BLaER1 treated with 17β-estradiol and CSF1 and Interleukin-3, amounts not matched to agents 10 nM and 100 nM (cell line): ENCODE measurements around the gene CACNB3.
A peak's percentile ranks its signal among the peaks of the same experiment; 100 is the strongest.

Source experiments
- H3K27ac ChIP-seq, 11 experiments: shearing (Covaris generic); formaldehyde crosslinking; 2 replicates each; pipeline ENCODE4 v1.8.1; 2022
- H3K27me3 ChIP-seq, 11 experiments: shearing (Covaris generic); formaldehyde crosslinking; 2 replicates each; pipeline ENCODE4 v1.8.1; 2022
- H3K36me3 ChIP-seq, 11 experiments: shearing (Covaris generic); formaldehyde crosslinking; 2 replicates each; pipeline ENCODE4 v1.8.1; 2022
- H3K4me1 ChIP-seq, 10 experiments: shearing (Covaris generic); formaldehyde crosslinking; 2 replicates each; pipeline ENCODE4 v1.8.1; 2022
- H3K4me2 ChIP-seq, 11 experiments: shearing (Covaris generic); formaldehyde crosslinking; 2 replicates each; pipeline ENCODE4 v1.8.1; 2022
- H3K4me3 ChIP-seq, 10 experiments: shearing (Covaris generic); formaldehyde crosslinking; 2 replicates each; pipeline ENCODE4 v1.8.1; 2022
- H3K9ac ChIP-seq, 11 experiments: shearing (Covaris generic); formaldehyde crosslinking; 2 replicates each; pipeline ENCODE4 v1.8.1; 2022
- H3K9me3 ChIP-seq, 11 experiments: shearing (Covaris generic); formaldehyde crosslinking; replicated peaks in 1 of 11; 2 replicates each; pipeline ENCODE4 v1.8.1; 2022
- H4K20me1 ChIP-seq, 11 experiments: shearing (Covaris generic); formaldehyde crosslinking; 2 replicates each; pipeline ENCODE4 v1.8.1; 2022
- Cebpa-rat ChIP-seq, 11 experiments: shearing (Covaris generic); IDR thresholded peaks; 2 replicates each; pipeline ENCODE4 v1.8.1; 2022

Gene CACNB3

DNA sequence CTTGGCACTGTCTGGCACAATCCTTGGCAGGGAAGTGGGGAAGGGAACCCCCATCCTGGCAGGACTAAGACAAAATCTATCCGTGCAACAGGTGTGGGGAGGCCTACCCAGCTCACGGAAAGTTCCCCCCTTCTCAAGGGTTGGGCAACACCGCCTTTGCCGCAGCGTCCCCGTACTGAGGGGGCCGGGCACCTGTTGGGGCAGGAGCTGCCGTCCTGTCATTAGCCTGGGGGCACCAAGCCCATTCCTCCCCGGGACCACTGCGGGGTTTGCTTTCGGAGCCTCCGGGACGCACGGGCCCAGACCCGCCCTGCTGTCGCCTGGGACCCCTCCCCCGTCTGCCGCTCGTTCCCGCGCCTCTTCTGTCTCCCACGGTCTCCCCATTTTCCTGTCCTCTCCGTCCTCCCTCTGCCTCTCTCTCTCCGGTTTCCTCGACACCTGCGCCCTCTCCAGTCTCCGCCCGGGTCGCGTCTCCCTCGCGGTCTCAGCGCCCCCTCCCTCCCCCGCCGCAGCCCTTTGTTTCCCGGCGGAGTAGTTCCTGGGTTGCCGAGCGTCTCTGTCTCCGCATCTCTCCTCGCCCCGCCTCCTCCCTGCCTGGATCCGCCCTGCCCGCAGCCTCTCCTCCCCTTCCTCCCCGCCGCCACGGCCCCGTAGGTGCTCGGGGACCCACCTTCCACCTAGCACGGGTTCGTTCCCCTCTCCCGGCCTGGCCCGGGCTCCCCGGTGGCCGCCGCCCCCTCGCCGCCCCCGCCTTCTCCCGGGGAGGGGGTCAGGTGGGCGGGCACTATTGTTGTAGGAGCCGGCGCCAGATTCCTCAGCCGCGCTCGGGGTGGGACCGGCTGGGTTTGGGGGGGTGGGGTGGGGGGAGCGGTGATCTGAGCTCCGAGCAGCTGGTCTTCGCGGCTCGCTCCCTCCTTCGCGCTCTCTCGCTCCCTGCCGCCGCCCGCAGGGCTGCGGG is at the start of gene CACNB3:
CACNB3 (plus strand) TSS at position 624 of the 958 bp plus-strand sequence. CDS start 434 bp downstream, outside the sequence.
- H3K9ac ChIP-seq: peak within 1 kb of the TSS; percentile 71 to 90 (median 79)
- H3K9me3 ChIP-seq: no peaks in the 10 kb centered on the region
- H3K4me1 ChIP-seq: peaks cover 50 to 61% (median 54%) of the 10 kb centered on the region in 10 experiments
- peak within 1 kb of the TSS; percentile 66 to 85 (median 78) for H3K4me3 ChIP-seq
- peaks cover 0 to 45% (median 23%) of the 10 kb centered on the region in 11 experiments; a peak in 14 of 22 replicates for H4K20me1 ChIP-seq
- H3K4me2 ChIP-seq: peak within 1 kb of the TSS; percentile 93 to 100 (median 99)
- no peak for TF ChIP-seq Cebpa-rat (IDR thresholded peaks at IDR 0.05)
- H3K27ac ChIP-seq: peak within 1 kb of the TSS in 10 of 11 experiments; percentile 16 to 81 (median 78); a peak in 18 of 22 replicates
- no peaks in the 10 kb centered on the region for H3K27me3 ChIP-seq
- H3K36me3 ChIP-seq: peaks cover 2 to 23% (median 2%) of the 10 kb centered on the region in 11 experiments; a peak in 10 of 22 replicates

DNA sequence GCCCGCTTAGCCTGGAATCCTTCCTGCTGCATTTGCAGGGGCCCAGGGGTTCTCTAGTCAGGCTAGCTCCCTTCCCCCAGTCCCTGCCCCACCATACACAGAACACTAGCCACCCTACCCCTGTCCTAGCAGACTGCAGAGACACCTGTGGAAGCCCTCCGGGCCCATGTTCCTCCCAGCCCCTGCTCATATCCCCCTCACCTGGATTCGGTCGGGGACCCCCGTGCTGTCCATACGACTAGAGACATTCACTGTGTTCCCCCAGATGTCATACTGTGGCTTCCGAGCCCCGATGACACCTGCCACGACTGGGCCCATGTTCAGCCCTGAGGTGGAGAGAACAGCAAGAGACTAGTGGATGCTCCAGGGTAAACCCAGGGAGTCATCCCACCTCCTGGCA is 49.6 kb upstream of the CACNB3 start:
- Histone ChIP-seq H3K9me3 (no peaks in the 10 kb centered on the region), H3K36me3 (peaks cover 33 to 87% (median 66%) of the 10 kb centered on the region in 11 experiments), H3K4me1 (peaks cover 40 to 51% (median 47%) of the 10 kb centered on the region in 10 experiments), H3K27me3 (no peaks in the 10 kb centered on the region), H3K4me2 (peak overlapping the region in 4 of 11 experiments; percentile 84 to 93 (median 90); a peak in 5 of 22 replicates), H3K4me3 (no peak overlapping the region), H4K20me1 (no peaks in the 10 kb centered on the region; a peak in 1 of 22 replicates), H3K27ac (peak overlapping the region in 1 of 11 experiments; percentile 14; a peak in 2 of 22 replicates), H3K9ac (no peak overlapping the region)
- TF ChIP-seq Cebpa-rat (IDR thresholded peaks at IDR 0.05): no peak

DNA sequence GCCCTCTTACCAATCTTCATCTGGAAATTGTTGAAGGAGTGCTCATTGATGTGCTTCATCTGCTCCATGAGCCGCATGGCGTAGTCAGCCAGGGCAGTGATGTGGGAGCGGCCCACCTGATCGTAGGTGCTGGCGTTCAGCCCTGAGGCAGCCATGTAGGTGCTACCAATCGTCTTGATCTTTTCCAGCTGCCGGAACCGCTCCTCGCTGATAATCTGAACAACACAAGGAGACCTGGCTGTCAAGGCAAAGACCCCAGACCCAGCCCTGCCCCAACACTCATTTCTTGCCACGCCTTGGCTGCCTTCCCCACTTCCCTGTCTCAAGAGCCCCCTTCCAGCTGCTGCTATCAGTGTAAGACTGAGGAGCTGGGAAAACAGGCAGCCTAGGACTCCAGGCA is 47.5 kb upstream of the CACNB3 start:
- Histone ChIP-seq H4K20me1 (no peaks in the 10 kb centered on the region; a peak in 1 of 22 replicates), H3K9ac (no peak overlapping the region), H3K4me1 (peaks cover 24 to 31% (median 28%) of the 10 kb centered on the region in 10 experiments), H3K9me3 (no peaks in the 10 kb centered on the region), H3K4me2 (no peak overlapping the region), H3K4me3 (no peak overlapping the region), H3K27me3 (no peaks in the 10 kb centered on the region), H3K27ac (no peak overlapping the region), H3K36me3 (peaks cover 49 to 94% (median 85%) of the 10 kb centered on the region in 11 experiments)
- no peak for TF ChIP-seq Cebpa-rat (IDR thresholded peaks at IDR 0.05)

DNA sequence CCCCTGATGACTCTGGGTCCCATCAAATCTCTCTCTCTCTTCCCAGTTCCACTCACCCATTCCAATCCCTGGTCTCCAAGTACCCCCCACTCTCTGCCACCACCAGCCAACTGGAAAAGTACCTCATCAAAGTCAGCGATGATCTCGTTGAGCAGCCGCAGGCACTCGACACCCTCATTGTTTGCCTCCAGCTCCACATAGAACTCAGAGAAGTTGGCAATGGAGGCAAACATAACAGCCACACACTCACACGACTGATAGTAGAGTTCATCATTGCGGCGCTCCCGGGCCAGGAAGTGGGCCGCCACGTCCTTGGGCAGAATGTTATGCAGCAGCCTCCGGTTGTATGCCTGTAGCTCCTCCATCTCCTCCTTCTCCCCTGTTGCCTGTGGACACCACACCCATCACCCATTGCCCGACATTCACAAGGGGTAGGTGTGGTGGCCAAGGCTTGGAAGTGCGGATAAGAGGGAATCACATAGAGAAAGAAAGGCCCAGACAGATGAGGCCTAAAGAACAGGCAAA is 46.6 kb upstream of the CACNB3 start:
- Histone ChIP-seq H3K4me2 (no peak overlapping the region), H3K4me3 (no peak overlapping the region), H3K9me3 (no peaks in the 10 kb centered on the region), H3K4me1 (peaks cover 15 to 22% (median 20%) of the 10 kb centered on the region in 10 experiments), H3K36me3 (peaks cover 52 to 95% (median 91%) of the 10 kb centered on the region in 11 experiments), H4K20me1 (no peaks in the 10 kb centered on the region; a peak in 1 of 22 replicates), H3K27ac (no peak overlapping the region), H3K27me3 (no peaks in the 10 kb centered on the region), H3K9ac (no peak overlapping the region)
- TF ChIP-seq Cebpa-rat (IDR thresholded peaks at IDR 0.05): no peak

DNA sequence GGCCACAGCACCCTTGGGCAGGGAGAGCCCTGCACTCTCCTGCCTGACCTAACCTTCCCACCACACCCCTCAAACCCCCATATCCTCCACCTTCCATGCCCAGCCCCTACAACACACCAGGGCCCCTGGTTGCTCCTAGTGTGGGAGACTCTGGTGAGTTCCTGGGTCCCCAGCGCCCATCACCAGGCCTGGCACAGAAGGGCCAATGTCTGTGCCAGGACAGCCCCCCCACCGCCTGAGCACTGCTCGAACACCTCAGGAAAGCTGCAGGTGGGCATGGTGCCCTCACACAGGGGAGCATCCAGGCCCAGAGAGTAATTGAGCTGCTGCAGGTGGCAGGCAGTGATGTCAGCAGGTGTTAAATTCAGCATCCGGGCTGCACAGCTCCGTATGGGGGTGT is 44.6 kb upstream of the CACNB3 start:
- Histone ChIP-seq H3K27ac (no peak overlapping the region), H3K9ac (no peak overlapping the region), H3K4me1 (peaks cover 2 to 21% (median 13%) of the 10 kb centered on the region in 10 experiments; a peak in 19 of 20 replicates), H4K20me1 (no peaks in the 10 kb centered on the region; a peak in 1 of 22 replicates), H3K4me2 (no peak overlapping the region), H3K27me3 (no peaks in the 10 kb centered on the region), H3K36me3 (peaks cover 47 to 89% (median 86%) of the 10 kb centered on the region in 11 experiments), H3K4me3 (no peak overlapping the region), H3K9me3 (no peaks in the 10 kb centered on the region)
- TF ChIP-seq Cebpa-rat (IDR thresholded peaks at IDR 0.05): no peak

GRCh38 chr12:48774516-48774915 is 43.8 kb upstream of the CACNB3 start:
- H3K4me3 ChIP-seq: no peak overlapping the region
- TF ChIP-seq Cebpa-rat (IDR thresholded peaks at IDR 0.05): no peak
- peak overlapping the region in 1 of 11 experiments; percentile 8; a peak in 1 of 22 replicates for H3K27ac ChIP-seq
- no peaks in the 10 kb centered on the region; a peak in 1 of 22 replicates for H4K20me1 ChIP-seq
- H3K9me3 ChIP-seq: no peaks in the 10 kb centered on the region
- peaks cover 9 to 29% (median 21%) of the 10 kb centered on the region in 10 experiments for H3K4me1 ChIP-seq
- no peaks in the 10 kb centered on the region for H3K27me3 ChIP-seq
- no peak overlapping the region for H3K4me2 ChIP-seq
- H3K36me3 ChIP-seq: peaks cover 47 to 82% (median 79%) of the 10 kb centered on the region in 11 experiments
- no peak overlapping the region for H3K9ac ChIP-seq

- no peak overlapping the region for H3K27ac ChIP-seq
- no peaks in the 10 kb centered on the region for H3K27me3 ChIP-seq
- no peak overlapping the region for H3K9ac ChIP-seq
- H3K4me3 ChIP-seq: no peak overlapping the region
- H3K4me1 ChIP-seq: peaks cover 17 to 37% (median 29%) of the 10 kb centered on the region in 10 experiments
- peaks cover 47 to 77% (median 74%) of the 10 kb centered on the region in 11 experiments for H3K36me3 ChIP-seq
- H3K4me2 ChIP-seq: no peak overlapping the region
- no peaks in the 10 kb centered on the region; a peak in 1 of 22 replicates for H4K20me1 ChIP-seq
- H3K9me3 ChIP-seq: no peaks in the 10 kb centered on the region
- TF ChIP-seq Cebpa-rat (IDR thresholded peaks at IDR 0.05): no peak
These were observed 43.0 kb upstream of the CACNB3 start for GRCh38 chr12:48775299-48775698.

GRCh38 chr12:48775991-48776649 is 42.2 kb upstream of the CACNB3 start:
- Histone ChIP-seq H3K4me3 (no peak overlapping the region), H3K27me3 (no peaks in the 10 kb centered on the region), H3K9me3 (no peaks in the 10 kb centered on the region), H4K20me1 (no peaks in the 10 kb centered on the region; a peak in 1 of 22 replicates), H3K4me2 (no peak overlapping the region), H3K9ac (no peak overlapping the region), H3K4me1 (peaks cover 25 to 45% (median 37%) of the 10 kb centered on the region in 10 experiments), H3K36me3 (peaks cover 40 to 68% (median 65%) of the 10 kb centered on the region in 11 experiments), H3K27ac (no peak overlapping the region)
- TF ChIP-seq Cebpa-rat (IDR thresholded peaks at IDR 0.05): no peak
